HG02852 (cell line): Measurements from ENCODE around the gene STYK1.

ENCODE experiments used
- ATAC-seq: cut with Tn5 transposase; IDR thresholded peaks from one replicate; pipeline ENCODE4 v1.9.1; 2021; ENCODE audit warnings: mild to moderate bottlenecking, moderate library complexity; ENCODE audit not compliant: unreplicated experiment

Gene STYK1

DNA sequence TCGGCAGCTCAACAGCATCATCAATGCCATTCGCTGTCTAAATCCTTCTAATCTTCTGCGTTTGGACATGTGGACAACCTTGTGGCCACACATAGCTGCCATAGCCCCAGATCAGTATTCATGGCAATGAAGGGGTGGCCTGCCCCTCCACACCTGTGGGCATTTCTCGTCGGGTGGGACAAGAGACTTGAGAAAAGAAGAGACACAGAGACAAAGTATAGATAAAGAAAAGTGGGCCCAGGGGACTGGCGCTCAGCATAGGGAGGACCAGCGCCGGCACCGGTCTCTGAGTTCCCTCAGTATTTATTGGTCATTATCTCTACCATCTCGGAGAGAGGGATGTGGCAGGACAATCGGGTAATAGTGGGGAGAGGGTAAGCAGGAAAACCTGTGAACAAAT lies 102.7 kb downstream of the STYK1 start:
- ATAC-seq, result no peak
